K562 (cell line): ENCODE results near the gene SMYD1. TPM values are rescaled to one million over a fixed set of nuclear protein-coding genes. Genes with fewer than 3 reads are reported as not detected.

Experiments used
- CBFA2T2 ChIP-seq: fragments of 450-650 bp; conservative IDR thresholded peaks from 2 replicates; pipeline ENCODE4 v1.6.1; 2017; ENCODE audit warnings: mild to moderate bottlenecking
- CEBPG ChIP-seq, 3 experiments: fragments of 200-800 bp in 1 of 3; sonication (Bioruptor generic) in 1 of 3; sonication (generic) in 1 of 3; formaldehyde crosslinking in 1 of 3; IDR thresholded peaks in 2 of 3; conservative IDR thresholded peaks in 1 of 3; 2 replicates each; pipeline versions ENCODE4 v1.6.1 to v1.8.0; 2016 to 2022; ENCODE audit warnings: missing compliant biosample characterization in 2 of 3, missing genetic modification characterization in 2 of 3, mild to moderate bottlenecking in 1 of 3, missing genetic modification reagents in 1 of 3
- COPS2 ChIP-seq: fragments of 450-650 bp; conservative IDR thresholded peaks from 2 replicates; pipeline ENCODE4 v1.6.1; 2016; ENCODE audit warnings: mild to moderate bottlenecking, moderate library complexity
- DPF2 ChIP-seq: fragments of 450-650 bp; IDR thresholded peaks from 2 replicates; pipeline ENCODE4 v1.6.1; 2016
- HDAC2 ChIP-seq: fragments of 450-650 bp; IDR thresholded peaks from 2 replicates; pipeline ENCODE4 v1.6.1; 2016; ENCODE audit warnings: mild to moderate bottlenecking
- KDM4B ChIP-seq, 2 experiments: fragments of 450-650 bp in 1 of 2; sonication (generic) in 1 of 2; IDR thresholded peaks; 2 replicates each; pipeline ENCODE4 v1.6.1; 2016 to 2017; ENCODE audit warnings: borderline replicate concordance in 2 of 2, antibody characterized with exemption in 1 of 2, low read depth in 1 of 2, mild to moderate bottlenecking in 1 of 2
- MEIS2 ChIP-seq: fragments of 450-650 bp; IDR thresholded peaks from 2 replicates; pipeline ENCODE4 v1.6.1; 2014; ENCODE audit warnings: mild to moderate bottlenecking; ENCODE audit not compliant: partially characterized antibody
- MTA2 ChIP-seq: fragments of 450-650 bp; IDR thresholded peaks from 2 replicates; pipeline ENCODE4 v1.6.1; 2016; ENCODE audit warnings: low read depth
- NR2C2 ChIP-seq, 2 experiments: fragments of 200-800 bp in 1 of 2; sonication (Bioruptor generic) in 1 of 2; sonication (generic) in 1 of 2; formaldehyde crosslinking in 1 of 2; IDR thresholded peaks; 2 replicates each; pipeline versions ENCODE4 v1.6.1 to v1.8.0; 2016 to 2022; ENCODE audit warnings: mild to moderate bottlenecking in 1 of 2, missing compliant biosample characterization in 1 of 2, missing genetic modification characterization in 1 of 2, missing genetic modification reagents in 1 of 2
- RAD21 ChIP-seq, 2 experiments: fragments of 250-450 bp in 1 of 2; fragments of 450-650 bp in 1 of 2; sonication (Bioruptor Pico) in 1 of 2; formaldehyde crosslinking in 1 of 2; IDR thresholded peaks in 1 of 2; conservative IDR thresholded peaks in 1 of 2; 2 replicates each; pipeline versions ENCODE4 v1.4.0 to v1.8.0; 2020 to 2022; ENCODE audit warnings: mild to moderate bottlenecking in 2 of 2, moderate library complexity in 1 of 2
- RBM14 ChIP-seq: fragments of 200-400 bp; formaldehyde crosslinking; IDR thresholded peaks from 2 replicates; pipeline ENCODE4 v1.6.1; 2018; ENCODE audit warnings: low read depth, mild to moderate bottlenecking, low read length, moderate library complexity, borderline replicate concordance; ENCODE audit not compliant: insufficient read depth
- RBM22 ChIP-seq: fragments of 200-400 bp; formaldehyde crosslinking; IDR thresholded peaks from 2 replicates; pipeline ENCODE4 v1.6.1; 2018; ENCODE audit warnings: low read length, low read depth; ENCODE audit not compliant: poor library complexity, severe bottlenecking
- SMC3 ChIP-seq: conservative IDR thresholded peaks from 2 replicates; pipeline ENCODE4 v1.6.1; 2011; ENCODE audit warnings: low read depth, low read length, improper control_type of control experiment; ENCODE audit not compliant: insufficient read depth
- ZNF133 ChIP-seq: fragments of 250-450 bp; sonication (Bioruptor Pico); IDR thresholded peaks from 2 replicates; pipeline ENCODE4 v1.4.0; 2020; ENCODE audit warnings: mild to moderate bottlenecking
- ZNF766 ChIP-seq: fragments of 200-800 bp; sonication (Bioruptor generic); conservative IDR thresholded peaks from 2 replicates; pipeline ENCODE4 v1.6.1; 2016; ENCODE audit warnings: missing genetic modification characterization, missing compliant biosample characterization
- ZNF77 ChIP-seq: fragments of 250-450 bp; sonication (Bioruptor Pico); IDR thresholded peaks from 2 replicates; pipeline ENCODE4 v1.5.0; 2020
- ZZZ3 ChIP-seq: fragments of 450-650 bp; IDR thresholded peaks from 2 replicates; pipeline ENCODE4 v1.6.1; 2016; ENCODE audit warnings: antibody characterized with exemption, mild to moderate bottlenecking, moderate library complexity
- polyA plus RNA-seq, 8 experiments: library from polyadenylated mRNA; depleted of rRNA in 4 of 8; stranded (reverse) in 5 of 8; unstranded in 3 of 8; fragments of >200 nt; fragmentation: Nextera tagmentation in 2 of 8; fragmentation: Illumina TruSeq in 1 of 8; extraction: Ambion mirVana in 2 of 8; extraction: Trizol in 1 of 8; gene quantifications; 2 replicates each; pipeline versions ENCODE4 v1.2.1 to v1.2.3, GENCODE V29; 2011 to 2014; ENCODE audit warnings: inconsistent platforms in 1 of 8, missing spikeins in 1 of 8
- total RNA-seq, 7 experiments: library from RNA; depleted of rRNA in 6 of 7; stranded (reverse); fragments of >200 nt in 6 of 7; fragmentation: Illumina TruSeq in 2 of 7; extraction: Trizol in 2 of 7; gene quantifications; 2 replicates each; pipeline versions ENCODE4 v1.2.1 to v1.2.3, GENCODE V29; 2011 to 2021; ENCODE audit warnings: low replicate concordance in 1 of 7
- TF ChIP-seq, protein P1 (sequence below): fragments of 250-450 bp; sonication (Bioruptor Pico); IDR thresholded peaks from 2 replicates; pipeline ENCODE4 v1.4.0; 2020
- TF ChIP-seq, protein P2 (sequence below), 3 experiments: IDR thresholded peaks in 2 of 3; conservative IDR thresholded peaks in 1 of 3; 2 replicates each; pipeline ENCODE4 v1.5.1; 2011 to 2012; ENCODE audit warnings: low read length in 3 of 3, mild to moderate bottlenecking in 3 of 3, control low read depth in 2 of 3, improper control_type of control experiment in 1 of 3, inconsistent platforms in 1 of 3, low read depth in 1 of 3, mixed read lengths in 1 of 3, moderate library complexity in 1 of 3; ENCODE audit not compliant: insufficient read depth in 2 of 3

SMYD1 gene
- total and polyA plus RNA-seq, 9 of the 15 experiments (the other 6 are each of a cell fraction or from before 2014, with no cell fraction given), result not detected

GRCh38 chr2:88059979-88060906 lies 7.4 kb upstream of the SMYD1 start (continued):
- peak; percentile 83 to 85 for TF ChIP-seq RAD21 (CRISPR knock-in tag; conservative IDR thresholded peaks at IDR 0.05 in 1 of 2, IDR thresholded peaks at IDR 0.05 in 1 of 2)
- no peak for TF ChIP-seq RBM14
- no peak for TF ChIP-seq HDAC2
- TF ChIP-seq CBFA2T2, result no peak
- TF ChIP-seq, protein P1, sequence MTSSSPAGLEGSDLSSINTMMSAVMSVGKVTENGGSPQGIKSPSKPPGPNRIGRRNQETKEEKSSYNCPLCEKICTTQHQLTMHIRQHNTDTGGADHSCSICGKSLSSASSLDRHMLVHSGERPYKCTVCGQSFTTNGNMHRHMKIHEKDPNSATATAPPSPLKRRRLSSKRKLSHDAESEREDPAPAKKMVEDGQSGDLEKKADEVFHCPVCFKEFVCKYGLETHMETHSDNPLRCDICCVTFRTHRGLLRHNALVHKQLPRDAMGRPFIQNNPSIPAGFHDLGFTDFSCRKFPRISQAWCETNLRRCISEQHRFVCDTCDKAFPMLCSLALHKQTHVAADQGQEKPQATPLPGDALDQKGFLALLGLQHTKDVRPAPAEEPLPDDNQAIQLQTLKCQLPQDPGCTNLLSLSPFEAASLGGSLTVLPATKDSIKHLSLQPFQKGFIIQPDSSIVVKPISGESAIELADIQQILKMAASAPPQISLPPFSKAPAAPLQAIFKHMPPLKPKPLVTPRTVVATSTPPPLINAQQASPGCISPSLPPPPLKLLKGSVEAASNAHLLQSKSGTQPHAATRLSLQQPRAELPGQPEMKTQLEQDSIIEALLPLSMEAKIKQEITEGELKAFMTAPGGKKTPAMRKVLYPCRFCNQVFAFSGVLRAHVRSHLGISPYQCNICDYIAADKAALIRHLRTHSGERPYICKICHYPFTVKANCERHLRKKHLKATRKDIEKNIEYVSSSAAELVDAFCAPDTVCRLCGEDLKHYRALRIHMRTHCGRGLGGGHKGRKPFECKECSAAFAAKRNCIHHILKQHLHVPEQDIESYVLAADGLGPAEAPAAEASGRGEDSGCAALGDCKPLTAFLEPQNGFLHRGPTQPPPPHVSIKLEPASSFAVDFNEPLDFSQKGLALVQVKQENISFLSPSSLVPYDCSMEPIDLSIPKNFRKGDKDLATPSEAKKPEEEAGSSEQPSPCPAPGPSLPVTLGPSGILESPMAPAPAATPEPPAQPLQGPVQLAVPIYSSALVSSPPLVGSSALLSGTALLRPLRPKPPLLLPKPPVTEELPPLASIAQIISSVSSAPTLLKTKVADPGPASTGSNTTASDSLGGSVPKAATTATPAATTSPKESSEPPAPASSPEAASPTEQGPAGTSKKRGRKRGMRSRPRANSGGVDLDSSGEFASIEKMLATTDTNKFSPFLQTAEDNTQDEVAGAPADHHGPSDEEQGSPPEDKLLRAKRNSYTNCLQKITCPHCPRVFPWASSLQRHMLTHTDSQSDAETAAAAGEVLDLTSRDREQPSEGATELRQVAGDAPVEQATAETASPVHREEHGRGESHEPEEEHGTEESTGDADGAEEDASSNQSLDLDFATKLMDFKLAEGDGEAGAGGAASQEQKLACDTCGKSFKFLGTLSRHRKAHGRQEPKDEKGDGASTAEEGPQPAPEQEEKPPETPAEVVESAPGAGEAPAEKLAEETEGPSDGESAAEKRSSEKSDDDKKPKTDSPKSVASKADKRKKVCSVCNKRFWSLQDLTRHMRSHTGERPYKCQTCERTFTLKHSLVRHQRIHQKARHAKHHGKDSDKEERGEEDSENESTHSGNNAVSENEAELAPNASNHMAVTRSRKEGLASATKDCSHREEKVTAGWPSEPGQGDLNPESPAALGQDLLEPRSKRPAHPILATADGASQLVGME (CRISPR knock-in tag), result no peak
- TF ChIP-seq ZNF766 (CRISPR knock-in tag), result 0 out of 2 replicates have a peak, but pooled peaks have one; percentile 27
- TF ChIP-seq CEBPG (CRISPR knock-in tag; IDR thresholded peaks at IDR 0.05), result no peak
- peak; percentile 70 to 89 for TF ChIP-seq CEBPG (tag; conservative IDR thresholded peaks at IDR 0.05 in 1 of 2, IDR thresholded peaks at IDR 0.05 in 1 of 2)
- no peak for TF ChIP-seq COPS2
- no peak for TF ChIP-seq NR2C2 (CRISPR knock-in tag; IDR thresholded peaks at IDR 0.05)
- TF ChIP-seq NR2C2 (tag; IDR thresholded peaks at IDR 0.05), result no peak
- no peak for TF ChIP-seq RBM22
- TF ChIP-seq ZZZ3, result no peak
- no peak for TF ChIP-seq ZNF77
- peak; percentile 1 for TF ChIP-seq MEIS2
- no peak for TF ChIP-seq KDM4B (IDR thresholded peaks at IDR 0.05; ENCODE audit: borderline replicate concordance in 2 of 2, low read depth in 1 of 2)
- TF ChIP-seq SMC3, result peak; percentile 63
- no peak for TF ChIP-seq ZNF133
- no peak for TF ChIP-seq MTA2
- TF ChIP-seq, protein P2, sequence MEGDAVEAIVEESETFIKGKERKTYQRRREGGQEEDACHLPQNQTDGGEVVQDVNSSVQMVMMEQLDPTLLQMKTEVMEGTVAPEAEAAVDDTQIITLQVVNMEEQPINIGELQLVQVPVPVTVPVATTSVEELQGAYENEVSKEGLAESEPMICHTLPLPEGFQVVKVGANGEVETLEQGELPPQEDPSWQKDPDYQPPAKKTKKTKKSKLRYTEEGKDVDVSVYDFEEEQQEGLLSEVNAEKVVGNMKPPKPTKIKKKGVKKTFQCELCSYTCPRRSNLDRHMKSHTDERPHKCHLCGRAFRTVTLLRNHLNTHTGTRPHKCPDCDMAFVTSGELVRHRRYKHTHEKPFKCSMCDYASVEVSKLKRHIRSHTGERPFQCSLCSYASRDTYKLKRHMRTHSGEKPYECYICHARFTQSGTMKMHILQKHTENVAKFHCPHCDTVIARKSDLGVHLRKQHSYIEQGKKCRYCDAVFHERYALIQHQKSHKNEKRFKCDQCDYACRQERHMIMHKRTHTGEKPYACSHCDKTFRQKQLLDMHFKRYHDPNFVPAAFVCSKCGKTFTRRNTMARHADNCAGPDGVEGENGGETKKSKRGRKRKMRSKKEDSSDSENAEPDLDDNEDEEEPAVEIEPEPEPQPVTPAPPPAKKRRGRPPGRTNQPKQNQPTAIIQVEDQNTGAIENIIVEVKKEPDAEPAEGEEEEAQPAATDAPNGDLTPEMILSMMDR (IDR thresholded peaks at IDR 0.05 in 2 of 3, conservative IDR thresholded peaks at IDR 0.05 in 1 of 3; ENCODE audit: insufficient read depth in 2 of 3, low read depth in 1 of 3, low read length in 3 of 3), result peak; percentile 70 to 90 (median 76)
- TF ChIP-seq DPF2, result no peak
